GM12872 (cell line): ENCODE results near the gene TDRD5.

Source experiments
- TF ChIP-seq, protein P1 (sequence below): IDR thresholded peaks from 3 replicates; pipeline ENCODE4 v1.5.1; 2011; ENCODE audit warnings: low read depth, mild to moderate bottlenecking, low read length, moderate library complexity; ENCODE audit not compliant: insufficient read depth

Gene TDRD5

DNA sequence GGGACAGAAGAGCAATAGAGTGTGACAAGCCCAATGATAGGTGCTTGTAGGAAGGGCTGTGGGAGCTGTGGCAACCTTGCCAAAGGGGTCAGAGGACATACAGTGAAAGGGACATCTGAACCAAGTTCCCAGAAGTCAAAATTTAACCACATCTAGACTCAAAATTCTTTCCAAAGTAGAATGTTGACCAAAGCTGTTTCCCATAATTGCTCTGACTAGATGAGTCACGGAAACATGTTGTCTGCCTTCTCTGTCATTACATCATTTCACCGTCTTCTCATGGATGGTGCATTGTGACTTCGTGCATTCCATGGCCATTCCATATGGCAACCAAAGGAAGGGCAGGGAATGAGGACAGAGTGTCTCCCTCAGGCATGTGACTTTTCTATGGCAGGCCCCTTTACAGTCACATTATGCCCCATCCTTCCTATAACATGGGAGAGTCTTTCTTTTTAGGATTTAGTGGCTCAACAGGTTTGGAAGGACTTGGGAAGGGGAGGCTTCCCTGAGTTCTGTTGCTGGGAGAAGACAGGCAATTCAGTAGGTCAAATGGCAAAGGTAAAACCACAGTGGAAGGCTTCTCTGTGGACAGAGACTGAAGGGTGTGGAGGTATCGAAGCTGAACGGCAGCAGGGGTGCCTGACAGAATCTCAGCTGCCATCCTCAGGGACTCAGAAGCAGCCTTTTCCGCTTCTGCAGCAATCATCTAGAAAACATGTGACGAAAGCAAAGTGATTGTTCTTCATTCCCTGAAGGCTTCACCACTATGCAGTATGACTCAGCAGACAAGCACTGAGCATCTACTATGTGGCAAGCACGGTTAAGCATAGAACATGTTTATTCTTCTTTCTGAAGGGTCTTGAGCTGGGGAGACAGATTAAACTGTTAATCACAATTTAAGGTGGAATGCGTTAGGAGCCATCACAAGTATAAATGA lies 40.6 kb upstream of the TDRD5 start:
- TF ChIP-seq, protein P1, sequence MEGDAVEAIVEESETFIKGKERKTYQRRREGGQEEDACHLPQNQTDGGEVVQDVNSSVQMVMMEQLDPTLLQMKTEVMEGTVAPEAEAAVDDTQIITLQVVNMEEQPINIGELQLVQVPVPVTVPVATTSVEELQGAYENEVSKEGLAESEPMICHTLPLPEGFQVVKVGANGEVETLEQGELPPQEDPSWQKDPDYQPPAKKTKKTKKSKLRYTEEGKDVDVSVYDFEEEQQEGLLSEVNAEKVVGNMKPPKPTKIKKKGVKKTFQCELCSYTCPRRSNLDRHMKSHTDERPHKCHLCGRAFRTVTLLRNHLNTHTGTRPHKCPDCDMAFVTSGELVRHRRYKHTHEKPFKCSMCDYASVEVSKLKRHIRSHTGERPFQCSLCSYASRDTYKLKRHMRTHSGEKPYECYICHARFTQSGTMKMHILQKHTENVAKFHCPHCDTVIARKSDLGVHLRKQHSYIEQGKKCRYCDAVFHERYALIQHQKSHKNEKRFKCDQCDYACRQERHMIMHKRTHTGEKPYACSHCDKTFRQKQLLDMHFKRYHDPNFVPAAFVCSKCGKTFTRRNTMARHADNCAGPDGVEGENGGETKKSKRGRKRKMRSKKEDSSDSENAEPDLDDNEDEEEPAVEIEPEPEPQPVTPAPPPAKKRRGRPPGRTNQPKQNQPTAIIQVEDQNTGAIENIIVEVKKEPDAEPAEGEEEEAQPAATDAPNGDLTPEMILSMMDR, result no peak

DNA sequence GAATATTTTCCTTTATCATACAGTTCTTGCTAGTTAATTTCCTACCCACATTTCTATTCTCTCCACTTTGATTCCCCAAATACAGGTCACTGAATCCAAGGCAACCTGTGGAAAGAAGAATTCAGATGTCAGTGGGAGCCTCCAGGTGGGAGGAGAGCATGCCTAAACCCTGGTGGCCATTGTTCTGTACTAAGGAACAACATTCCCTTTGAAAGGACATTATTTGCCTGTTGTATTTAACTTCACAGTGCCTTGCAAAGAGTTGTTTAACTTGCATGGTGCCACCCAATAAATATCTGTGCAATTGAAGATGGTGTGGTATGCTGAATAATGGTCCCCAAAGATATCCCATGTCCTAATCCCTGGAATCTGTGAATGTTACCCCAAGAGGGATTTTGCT lies 37.2 kb upstream of the TDRD5 start:
- TF ChIP-seq, protein P1, result no peak

DNA sequence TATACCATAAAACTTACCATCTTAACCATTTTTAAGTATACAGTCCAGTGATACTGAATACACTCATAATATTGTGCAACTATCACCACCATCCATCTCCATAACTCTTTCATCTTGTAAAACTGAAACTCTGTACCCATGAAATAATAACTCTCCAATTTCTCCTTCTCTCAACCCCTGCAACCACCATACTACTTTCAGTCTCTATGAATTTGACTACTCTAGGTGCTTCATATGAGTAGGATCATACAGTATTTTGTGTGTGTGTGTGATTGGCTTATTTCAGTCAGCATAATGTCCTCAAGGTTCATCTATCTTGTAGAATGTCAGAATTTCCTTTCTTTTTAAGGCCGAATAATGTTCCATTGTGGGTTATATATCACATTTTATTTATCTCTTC lies 33.6 kb upstream of the TDRD5 start:
- TF ChIP-seq, protein P1, result no peak

DNA sequence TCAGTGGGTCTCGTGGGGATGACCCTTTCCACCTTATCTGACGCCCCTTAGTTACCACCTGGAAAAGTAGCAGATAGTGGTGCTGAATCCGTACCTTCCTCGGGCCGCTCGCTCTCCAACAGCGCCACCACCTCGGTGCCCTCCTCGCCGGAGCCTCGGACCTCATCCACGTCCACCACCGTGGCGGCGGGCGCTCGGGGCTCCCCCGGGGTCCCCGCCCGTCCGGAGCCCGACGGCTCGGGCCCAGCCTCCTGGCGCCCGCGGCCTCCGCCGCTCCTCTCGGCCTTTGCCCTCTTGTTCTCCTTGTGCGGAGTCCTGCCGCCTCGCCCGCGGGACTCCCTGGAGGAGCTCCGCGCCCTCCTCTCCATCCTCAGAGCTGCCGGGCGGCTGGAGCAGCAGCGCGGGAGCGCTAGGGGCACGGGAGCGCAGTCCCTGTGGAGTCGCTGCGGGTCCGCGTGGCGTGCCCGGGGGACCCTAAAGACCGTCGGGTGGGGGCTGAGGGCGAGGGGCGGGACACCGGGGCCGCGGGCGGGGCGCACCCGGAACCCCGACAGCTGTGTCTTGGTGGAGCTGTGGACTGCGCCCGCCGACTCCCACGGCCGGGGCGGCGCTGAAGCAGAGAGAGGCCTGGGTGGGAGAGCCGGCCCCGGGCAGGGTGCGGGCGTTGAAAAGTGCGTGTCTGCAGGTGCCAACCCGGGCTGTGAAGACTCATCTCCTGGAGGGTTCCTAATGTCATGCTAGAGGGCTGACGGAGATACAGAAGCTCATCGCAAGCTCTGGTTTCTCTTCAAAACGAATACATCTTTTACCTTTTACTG lies 15.9 kb upstream of the TDRD5 start, which contains the start of gene NPHS2:
NPHS2 (minus strand) TSS at position 452 of the 818 bp plus-strand sequence; CDS start at position 368, 84 bp downstream.
- TF ChIP-seq, protein P1, result no peak

DNA sequence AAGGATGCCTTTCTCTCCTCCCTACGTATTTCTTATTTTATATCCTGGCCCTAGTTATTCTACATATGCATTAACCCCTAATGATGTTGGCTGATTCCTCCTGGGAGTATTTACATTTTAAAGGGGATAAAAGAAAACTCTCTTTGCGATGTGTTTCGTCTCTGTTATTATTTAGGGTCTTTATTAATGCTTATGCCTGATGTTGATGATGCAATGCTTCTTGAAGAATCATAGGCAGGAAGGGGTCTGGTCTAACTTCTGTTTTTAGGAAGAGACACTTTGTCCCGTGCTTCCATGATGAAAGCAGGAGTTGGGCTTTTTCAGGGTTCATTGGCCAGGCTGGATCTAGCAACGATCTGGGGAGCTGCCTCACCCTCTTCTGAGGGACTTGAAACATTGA lies 15.1 kb upstream of the TDRD5 start:
- TF ChIP-seq, protein P1, result no peak

DNA sequence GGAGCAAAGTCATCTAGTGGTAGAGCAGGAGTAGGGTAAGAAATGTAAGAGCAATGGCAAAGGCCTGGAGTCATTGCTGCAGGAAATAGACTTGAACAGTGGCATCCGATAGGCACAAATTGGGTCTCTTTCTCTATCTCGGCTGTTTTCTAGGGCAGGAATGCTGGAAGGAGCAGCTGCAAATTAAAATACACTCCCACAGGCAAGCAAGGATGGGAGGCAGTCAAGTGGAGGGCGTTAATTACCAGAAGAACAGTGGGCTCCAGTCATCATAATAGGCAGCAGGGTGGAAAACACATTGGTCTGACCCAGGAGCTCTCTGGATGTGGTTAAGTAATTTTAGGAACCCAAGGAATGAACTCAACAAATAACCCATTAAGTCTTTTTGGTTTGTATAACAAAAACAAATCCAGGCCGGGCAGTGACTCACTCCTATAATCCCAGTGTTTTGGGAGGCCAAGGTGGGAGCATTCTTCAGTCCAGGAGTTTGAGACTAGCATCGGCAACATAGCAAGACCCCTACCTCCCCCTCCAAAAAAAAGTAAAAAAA lies 7.8 kb upstream of the TDRD5 start:
- TF ChIP-seq, protein P1, result no peak
